Measurements from ENCODE around the gene SPINK8. TPM values are rescaled to one million over a fixed set of nuclear protein-coding genes. Genes with fewer than 3 reads are reported as not detected.
A peak's percentile ranks its signal among the peaks of the same experiment; 100 is the strongest.
"Not testable (repeated sequence)": the region's sequence is repeated elsewhere in the genome, so short reads cannot be mapped to it uniquely, and the experiment has no call there.

The SPINK8 gene
- polyA plus RNA-seq, 6 donors from 2014 or later = not detected

- Mint-ChIP-seq H3K9me3 (peaks cover 0 to 3% (median 0%) of the 10 kb centered on the region in 7 donors), H3K27ac (no peak overlapping the region), H3K4me1 (peaks cover 0 to 4% (median 4%) of the 10 kb centered on the region in 3 donors), H3K36me3 (peaks cover 25 to 26% of the 10 kb centered on the region in 2 donors), H3K27me3 (no peaks in the 10 kb centered on the region), H3K4me3 (no peak overlapping the region)
- ATAC-seq (ENCODE audit: low read depth in 2 of 2) = no peak
- no peak for DNase-seq
These were observed 47.2 kb downstream of the SPINK8 start for GRCh38 chr3:48286308-48286707.

- ATAC-seq (ENCODE audit: low read depth in 2 of 2) (no peak), DNase-seq (no peak)
- Mint-ChIP-seq H3K27ac (no peak overlapping the region), H3K9me3 (peaks cover 0 to 3% (median 0%) of the 10 kb centered on the region in 7 donors), H3K4me1 (peaks cover 0 to 4% (median 4%) of the 10 kb centered on the region in 3 donors), H3K36me3 (peaks cover 23 to 26% of the 10 kb centered on the region in 2 donors), H3K27me3 (no peaks in the 10 kb centered on the region), H3K4me3 (no peak overlapping the region)
These were observed 47.8 kb downstream of the SPINK8 start for GRCh38 chr3:48285675-48286074.

DNA sequence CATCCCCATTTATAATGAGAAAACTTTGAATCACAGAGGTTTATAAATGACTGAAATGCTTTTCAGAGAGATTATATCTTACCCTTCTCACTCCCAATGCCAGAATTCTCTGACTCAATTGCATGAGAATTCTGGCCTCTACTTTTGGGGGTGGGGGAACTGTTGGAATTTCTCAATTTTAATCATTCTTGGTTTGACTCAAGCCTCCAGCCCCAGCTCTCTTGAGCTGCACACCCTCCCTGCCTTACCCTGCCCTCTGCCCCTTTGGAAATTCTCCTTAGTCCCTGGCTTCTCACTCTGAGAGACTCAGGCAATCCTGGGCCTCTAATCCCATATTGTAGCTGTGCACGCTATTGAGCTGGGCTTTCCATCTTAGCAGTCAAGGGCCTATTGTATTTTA, 48.3 kb downstream of the SPINK8 start:
- H3K9me3 Mint-ChIP-seq = peaks cover 0 to 3% (median 0%) of the 10 kb centered on the region in 7 donors
- DNase-seq (no peak), ATAC-seq (ENCODE audit: low read depth in 2 of 2) (no peak)
- peak overlapping the region in 1 of 6 donors; percentile 32 for H3K27ac Mint-ChIP-seq
- H3K4me3 Mint-ChIP-seq = no peak overlapping the region
- H3K4me1 Mint-ChIP-seq = peaks cover 0 to 4% (median 4%) of the 10 kb centered on the region in 3 donors
- H3K27me3 Mint-ChIP-seq = no peaks in the 10 kb centered on the region
- H3K36me3 Mint-ChIP-seq = peaks cover 19 to 27% of the 10 kb centered on the region in 2 donors

DNA sequence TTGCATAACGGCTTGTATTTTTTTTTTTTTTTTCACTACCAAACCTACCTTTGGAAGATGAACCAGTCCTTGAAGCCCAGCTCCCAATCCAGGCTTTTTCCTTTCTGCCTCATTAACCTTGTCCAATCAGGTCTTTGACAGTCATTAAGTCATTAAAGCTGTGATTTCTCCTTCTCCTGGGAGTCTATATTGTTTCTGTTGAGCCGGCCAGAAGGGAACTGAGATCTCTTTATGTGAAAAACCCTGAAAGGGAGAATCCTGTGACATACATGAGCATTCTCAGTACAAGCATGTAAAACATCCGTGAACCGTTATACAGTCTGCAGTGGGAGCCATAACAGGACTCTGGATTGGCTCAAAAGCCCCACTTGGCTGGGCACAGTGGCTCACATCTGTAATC, 52.6 kb downstream of the SPINK8 start:
- no peak for DNase-seq
- Mint-ChIP-seq H3K9me3 (no peaks in the 10 kb centered on the region), H3K27me3 (no peaks in the 10 kb centered on the region), H3K4me3 (no peak overlapping the region), H3K36me3 (peaks cover 5 to 6% of the 10 kb centered on the region in 2 donors), H3K4me1 (peaks cover 0 to 4% (median 0%) of the 10 kb centered on the region in 3 donors), H3K27ac (no peak overlapping the region)
- no peak for ATAC-seq (ENCODE audit: low read depth in 2 of 2)

DNA sequence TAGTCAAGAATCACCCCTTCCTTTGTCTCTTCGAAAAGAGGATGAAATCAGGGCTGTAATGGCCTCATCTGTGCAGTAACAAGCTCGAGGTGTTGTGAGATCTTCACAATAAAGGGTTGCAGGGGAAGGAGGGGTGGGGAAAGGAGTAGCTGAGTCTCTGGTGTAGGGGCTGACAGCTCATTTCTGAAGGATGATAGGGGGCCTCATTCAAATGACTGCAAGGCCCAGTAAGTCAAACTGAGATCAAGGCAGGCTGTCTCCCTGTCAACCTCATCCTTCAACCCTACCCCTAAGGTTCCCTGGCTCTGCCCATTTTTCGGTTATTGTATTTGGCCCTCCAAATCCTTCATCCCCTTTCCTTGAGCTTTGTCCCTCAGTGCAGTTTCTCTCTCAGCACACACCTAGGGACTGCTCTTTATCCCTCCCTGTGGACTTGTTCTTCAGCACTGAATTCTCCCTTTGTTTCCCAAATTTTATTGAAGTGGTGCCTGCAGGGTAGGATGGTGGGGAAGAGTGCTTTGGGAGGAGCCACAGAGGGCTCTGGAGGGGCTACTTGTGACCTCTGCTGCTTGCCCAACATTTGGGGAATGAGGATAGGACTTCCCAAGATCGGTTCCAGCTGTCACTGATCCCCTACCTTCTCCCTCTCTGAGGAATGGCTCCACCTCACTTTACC, 54.4 kb downstream of the SPINK8 start:
- Mint-ChIP-seq H3K27me3 (no peaks in the 10 kb centered on the region), H3K36me3 (peaks cover 5 to 6% of the 10 kb centered on the region in 2 donors), H3K4me3 (no peak overlapping the region), H3K9me3 (no peaks in the 10 kb centered on the region), H3K4me1 (peaks cover 0 to 4% (median 0%) of the 10 kb centered on the region in 3 donors), H3K27ac (peak overlapping the region in 1 of 6 donors; percentile 26)
- ATAC-seq (ENCODE audit: low read depth in 2 of 2) (no peak), DNase-seq (no peak)

DNA sequence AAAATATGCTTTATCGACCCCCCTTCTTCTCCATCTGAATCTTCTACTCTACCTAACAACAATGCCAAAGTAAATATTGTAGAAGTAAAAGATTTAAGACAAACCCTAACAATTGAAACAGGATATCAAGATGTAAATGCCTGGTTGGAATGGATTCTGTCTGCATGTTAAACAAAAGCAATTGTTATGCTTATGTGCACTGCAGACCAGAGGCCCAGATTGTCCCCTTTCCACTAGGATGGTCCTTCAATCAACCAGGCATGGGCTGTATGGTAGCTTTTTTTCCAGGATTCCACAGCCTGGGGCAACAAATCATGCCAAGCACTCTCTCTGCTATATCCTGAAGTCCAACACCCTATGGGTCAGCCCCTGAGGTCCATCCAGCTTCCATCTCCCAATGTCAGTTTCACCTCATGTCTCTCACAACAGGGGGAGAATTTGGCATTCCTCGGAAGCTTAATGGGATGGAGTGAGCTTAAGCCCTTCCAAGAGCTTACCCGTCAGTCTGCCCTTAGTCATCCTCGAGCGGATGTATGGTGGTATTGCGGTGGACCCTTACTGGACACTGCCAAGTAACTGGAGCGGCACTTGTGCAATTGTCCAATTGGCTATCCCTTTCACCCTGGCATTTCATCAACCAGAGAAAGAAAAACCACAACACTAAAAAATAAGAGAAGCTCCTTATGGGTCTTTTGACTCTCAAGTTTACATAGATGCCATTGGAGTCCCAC, 56.4 kb downstream of the SPINK8 start:
- Mint-ChIP-seq H3K9me3 (no peaks in the 10 kb centered on the region), H3K4me1 (peaks cover 2 to 3% (median 3%) of the 10 kb centered on the region in 3 donors), H3K4me3 (no peak overlapping the region), H3K36me3 (peaks cover 0 to 6% of the 10 kb centered on the region in 2 donors), H3K27ac (no peak overlapping the region), H3K27me3 (no peaks in the 10 kb centered on the region)
- DNase-seq (no peak), ATAC-seq (ENCODE audit: low read depth in 2 of 2) (no peak)

- ATAC-seq (ENCODE audit: low read depth in 2 of 2) = no peak
- H3K27me3 Mint-ChIP-seq = no peaks in the 10 kb centered on the region
- H3K4me3 Mint-ChIP-seq = no peak overlapping the region
- H3K27ac Mint-ChIP-seq = no peak overlapping the region
- peaks cover 0 to 6% of the 10 kb centered on the region in 2 donors for H3K36me3 Mint-ChIP-seq
- H3K4me1 Mint-ChIP-seq = peaks cover 0 to 3% (median 3%) of the 10 kb centered on the region in 3 donors
- H3K9me3 Mint-ChIP-seq = no peaks in the 10 kb centered on the region
- no peak for DNase-seq
These were observed 58.0 kb downstream of the SPINK8 start for GRCh38 chr3:48275287-48276027.

DNA sequence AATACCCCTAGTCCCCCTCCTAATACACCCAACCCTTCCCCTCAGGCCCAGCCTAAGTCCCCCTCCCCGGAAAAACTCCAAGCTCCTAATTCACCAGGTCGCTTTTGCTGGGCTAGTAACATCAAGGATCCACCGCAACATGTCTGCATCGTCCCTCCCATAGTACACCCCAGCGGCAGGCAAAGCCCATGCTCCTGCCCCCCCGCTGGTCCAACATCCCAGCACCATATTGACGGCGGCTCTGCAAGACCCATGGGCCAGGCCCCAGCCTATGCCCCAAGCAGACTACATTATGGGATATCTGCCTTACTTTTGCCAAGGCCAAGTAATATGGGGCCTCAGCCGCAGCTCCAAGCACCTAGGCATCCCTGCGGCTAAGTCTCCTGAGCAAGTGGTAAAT, 59.0 kb downstream of the SPINK8 start:
- DNase-seq (no peak), ATAC-seq (ENCODE audit: low read depth in 2 of 2) (no peak)
- H3K36me3 Mint-ChIP-seq = peaks cover 0 to 2% of the 10 kb centered on the region in 2 donors
- peak overlapping the region in 1 of 6 donors; percentile 13 for H3K27ac Mint-ChIP-seq
- no peaks in the 10 kb centered on the region for H3K9me3 Mint-ChIP-seq
- H3K4me1 Mint-ChIP-seq = peaks cover 0 to 3% (median 3%) of the 10 kb centered on the region in 3 donors
- H3K4me3 Mint-ChIP-seq = no peak overlapping the region
- H3K27me3 Mint-ChIP-seq = no peaks in the 10 kb centered on the region

GRCh38 chr3:48273594-48274211, 59.8 kb downstream of the SPINK8 start:
- Mint-ChIP-seq H3K27me3 (no peaks in the 10 kb centered on the region), H3K4me1 (peaks cover 0 to 3% (median 3%) of the 10 kb centered on the region in 3 donors), H3K36me3 (peaks cover 0 to 10% of the 10 kb centered on the region in 2 donors), H3K27ac (no peak overlapping the region), H3K4me3 (no peak overlapping the region), H3K9me3 (no peaks in the 10 kb centered on the region)
- DNase-seq (peak; percentile 56), ATAC-seq (ENCODE audit: low read depth in 2 of 2) (peak; percentile 58 to 76)

GRCh38 chr3:48271763-48272498, 61.5 kb downstream of the SPINK8 start:
- H3K27ac Mint-ChIP-seq = peak overlapping the region in 1 of 6 donors; percentile 23
- no peak for ATAC-seq (ENCODE audit: low read depth in 2 of 2)

DNA sequence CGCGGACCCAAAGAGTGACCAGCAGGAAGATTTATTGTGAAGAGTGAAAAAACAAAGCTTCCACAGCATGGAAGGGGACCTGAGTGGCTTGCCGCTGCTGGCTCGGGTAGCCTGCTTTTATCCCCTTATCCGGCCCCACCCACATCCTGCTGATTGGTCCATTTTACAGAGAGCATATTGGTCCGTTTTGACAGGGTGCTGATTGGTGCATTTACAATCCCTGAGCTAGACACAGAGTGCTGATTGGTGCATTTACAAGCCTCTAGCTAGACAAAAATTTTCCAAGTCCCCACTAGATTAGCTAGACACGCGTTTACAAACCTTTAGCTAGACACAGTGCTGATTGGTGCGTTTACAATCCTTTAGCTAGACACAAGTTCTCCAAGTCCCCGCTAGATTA, 62.2 kb downstream of the SPINK8 start:
- H3K9me3 Mint-ChIP-seq; H3K27ac Mint-ChIP-seq; ATAC-seq (ENCODE audit: low read depth in 2 of 2); H3K4me3 Mint-ChIP-seq; H3K27me3 Mint-ChIP-seq; DNase-seq; H3K4me1 Mint-ChIP-seq: not testable (repeated sequence)
- H3K36me3 Mint-ChIP-seq = peaks cover 6 to 15% of the 10 kb centered on the region in 2 donors

More at GRCh38 chr3:48271763-48272498, 61.5 kb downstream of the SPINK8 start:
- no peak for DNase-seq
- Mint-ChIP-seq H3K4me1 (peaks cover 0 to 10% (median 3%) of the 10 kb centered on the region in 3 donors), H3K4me3 (no peak overlapping the region), H3K36me3 (peaks cover 6 to 10% of the 10 kb centered on the region in 2 donors), H3K27me3 (no peaks in the 10 kb centered on the region), H3K9me3 (no peaks in the 10 kb centered on the region)

DNA sequence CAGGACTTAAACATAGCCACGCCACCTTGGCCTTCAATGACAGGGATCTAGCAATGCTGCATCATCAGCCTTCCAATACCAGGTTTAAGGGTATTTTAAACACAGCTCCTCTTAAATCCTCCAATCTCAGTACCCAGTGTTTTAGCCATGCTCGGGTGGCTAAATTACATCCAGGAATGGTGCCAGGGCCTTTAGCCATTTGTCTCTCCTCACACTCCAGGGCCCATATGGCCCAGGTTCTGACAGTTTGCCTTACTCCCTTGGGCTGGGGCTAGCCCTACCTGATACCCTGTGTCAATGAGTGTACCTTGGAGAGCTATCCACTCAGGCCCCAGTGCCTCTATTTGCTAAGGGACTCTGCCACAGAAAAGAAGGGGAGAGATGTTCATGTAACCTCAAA, 63.2 kb downstream of the SPINK8 start:
- Mint-ChIP-seq H3K9me3 (no peaks in the 10 kb centered on the region), H3K4me1 (peaks cover 0 to 10% (median 3%) of the 10 kb centered on the region in 3 donors), H3K4me3 (no peak overlapping the region), H3K27me3 (no peaks in the 10 kb centered on the region), H3K36me3 (peaks cover 6 to 15% of the 10 kb centered on the region in 2 donors), H3K27ac (peak overlapping the region in 4 of 6 donors; percentile 25 to 84 (median 39))
- no peak for DNase-seq
- ATAC-seq (ENCODE audit: low read depth in 2 of 2) = no peak

Data from naive B cell (primary cell).